Measurements from ENCODE around the gene CDC42EP3.

Gene CDC42EP3

GRCh38 chr2:37671009-37671815 lies at the start of gene CDC42EP3:
TSS of gene CDC42EP3 (minus strand) at chr2:37671642. CDS start at chr2:37646587, 25,055 bp downstream.
- DNase-seq (ENCODE audit: low read depth in 2 of 2): peak in 1 of 2 donors; percentile 53

- no peak for DNase-seq (ENCODE audit: low read depth in 2 of 2)
Observed at GRCh38 chr2:37721201-37721560, 49.7 kb upstream of the CDC42EP3 start.

GRCh38 chr2:37720533-37721200 lies 49.2 kb upstream of the CDC42EP3 start:
- DNase-seq (ENCODE audit: low read depth in 2 of 2): no peak

- no peak for DNase-seq (ENCODE audit: low read depth in 2 of 2)
Observed at GRCh38 chr2:37718515-37719161, 47.2 kb upstream of the CDC42EP3 start.

GRCh38 chr2:37713258-37713700 lies 41.8 kb upstream of the CDC42EP3 start:
- DNase-seq (ENCODE audit: low read depth in 2 of 2): no peak

- no peak for DNase-seq (ENCODE audit: low read depth in 2 of 2)
Observed at GRCh38 chr2:37711831-37712230, 40.4 kb upstream of the CDC42EP3 start.

GRCh38 chr2:37711308-37711731 lies 39.9 kb upstream of the CDC42EP3 start:
- no peak for DNase-seq (ENCODE audit: low read depth in 2 of 2)

- DNase-seq (ENCODE audit: low read depth in 2 of 2): no peak
Observed at GRCh38 chr2:37709111-37709510, 37.7 kb upstream of the CDC42EP3 start.

GRCh38 chr2:37708146-37708545 lies 36.7 kb upstream of the CDC42EP3 start:
- no peak for DNase-seq (ENCODE audit: low read depth in 2 of 2)

- no peak for DNase-seq (ENCODE audit: low read depth in 2 of 2)
Observed at GRCh38 chr2:37707393-37707792, 36.0 kb upstream of the CDC42EP3 start.

GRCh38 chr2:37706334-37707183 lies 35.1 kb upstream of the CDC42EP3 start:
- DNase-seq (ENCODE audit: low read depth in 2 of 2): no peak

- no peak for DNase-seq (ENCODE audit: low read depth in 2 of 2)
Observed at GRCh38 chr2:37705191-37705590, 33.7 kb upstream of the CDC42EP3 start.

- DNase-seq (ENCODE audit: low read depth in 2 of 2): no peak
Observed at GRCh38 chr2:37698931-37699481, 27.6 kb upstream of the CDC42EP3 start.

- DNase-seq (ENCODE audit: low read depth in 2 of 2): no peak
Observed at GRCh38 chr2:37695336-37695735, 23.9 kb upstream of the CDC42EP3 start.

GRCh38 chr2:37692711-37693110 lies 21.3 kb upstream of the CDC42EP3 start:
- no peak for DNase-seq (ENCODE audit: low read depth in 2 of 2)

GRCh38 chr2:37689751-37690150 lies 18.3 kb upstream of the CDC42EP3 start:
- DNase-seq (ENCODE audit: low read depth in 2 of 2): no peak

- DNase-seq (ENCODE audit: low read depth in 2 of 2): no peak
Observed at GRCh38 chr2:37688771-37689468, 17.5 kb upstream of the CDC42EP3 start.

- no peak for DNase-seq (ENCODE audit: low read depth in 2 of 2)
Observed at GRCh38 chr2:37686792-37687526, 15.5 kb upstream of the CDC42EP3 start.

- DNase-seq (ENCODE audit: low read depth in 2 of 2): no peak
Observed at GRCh38 chr2:37684809-37685208, 13.4 kb upstream of the CDC42EP3 start.
